NCI-H2107 treated with DMSO at 0.1 percent for 48 hours (cell line): ENCODE data around the gene AZIN2.

Source experiments
- DNase-seq: peaks from one replicate; lab custom pipeline; 2025; ENCODE audit not compliant: unreplicated experiment; lab: John Stamatoyannopoulos, UW

The AZIN2 gene

GRCh38 chr1:33150522-33150921 lies 69.6 kb downstream of the AZIN2 start:
- no peak for DNase-seq

- no peak for DNase-seq
Observed at GRCh38 chr1:33151116-33151515, 70.2 kb downstream of the AZIN2 start.

- peak; percentile 99 for DNase-seq
Observed at GRCh38 chr1:33152685-33153432, 71.9 kb downstream of the AZIN2 start.

GRCh38 chr1:33153650-33154049 lies 72.7 kb downstream of the AZIN2 start:
- DNase-seq: no peak

- no peak for DNase-seq
Observed at GRCh38 chr1:33155877-33156538, 75.1 kb downstream of the AZIN2 start.

- DNase-seq: no peak
Observed at GRCh38 chr1:33157131-33157530, 76.2 kb downstream of the AZIN2 start.

- DNase-seq: no peak
Observed at GRCh38 chr1:33158366-33158765, 77.4 kb downstream of the AZIN2 start.

GRCh38 chr1:33159577-33159976 lies 78.6 kb downstream of the AZIN2 start:
- DNase-seq: no peak

GRCh38 chr1:33161061-33161681 lies 80.2 kb downstream of the AZIN2 start:
- DNase-seq: peak; percentile 78

GRCh38 chr1:33162141-33162540 lies 81.2 kb downstream of the AZIN2 start:
- DNase-seq: no peak

- DNase-seq: no peak
Observed at GRCh38 chr1:33163621-33164519, 82.9 kb downstream of the AZIN2 start.

- DNase-seq: no peak
Observed at GRCh38 chr1:33165209-33165608, 84.3 kb downstream of the AZIN2 start.

GRCh38 chr1:33165809-33166208 lies 84.9 kb downstream of the AZIN2 start:
- DNase-seq: no peak

- no peak for DNase-seq
Observed at GRCh38 chr1:33167650-33168447, 86.9 kb downstream of the AZIN2 start.

GRCh38 chr1:33168556-33169289 lies 87.8 kb downstream of the AZIN2 start:
- DNase-seq: no peak

- peak; percentile 91 for DNase-seq
Observed at GRCh38 chr1:33169290-33170055, 88.5 kb downstream of the AZIN2 start.
